CD4-positive, alpha-beta T cell treated with Interleukin-1 beta for 1 hour (primary cell): ENCODE measurements around the gene UFL1.
"Not testable (repeated sequence)": the region's sequence is repeated elsewhere in the genome, so short reads cannot be mapped to it uniquely, and the experiment has no call there.

Experiments
- DNase-seq, 2 donors: peaks; one replicate each; pipeline ENCODE4 v3.0.0-alpha.2; 2020 to 2022

Gene UFL1

DNA sequence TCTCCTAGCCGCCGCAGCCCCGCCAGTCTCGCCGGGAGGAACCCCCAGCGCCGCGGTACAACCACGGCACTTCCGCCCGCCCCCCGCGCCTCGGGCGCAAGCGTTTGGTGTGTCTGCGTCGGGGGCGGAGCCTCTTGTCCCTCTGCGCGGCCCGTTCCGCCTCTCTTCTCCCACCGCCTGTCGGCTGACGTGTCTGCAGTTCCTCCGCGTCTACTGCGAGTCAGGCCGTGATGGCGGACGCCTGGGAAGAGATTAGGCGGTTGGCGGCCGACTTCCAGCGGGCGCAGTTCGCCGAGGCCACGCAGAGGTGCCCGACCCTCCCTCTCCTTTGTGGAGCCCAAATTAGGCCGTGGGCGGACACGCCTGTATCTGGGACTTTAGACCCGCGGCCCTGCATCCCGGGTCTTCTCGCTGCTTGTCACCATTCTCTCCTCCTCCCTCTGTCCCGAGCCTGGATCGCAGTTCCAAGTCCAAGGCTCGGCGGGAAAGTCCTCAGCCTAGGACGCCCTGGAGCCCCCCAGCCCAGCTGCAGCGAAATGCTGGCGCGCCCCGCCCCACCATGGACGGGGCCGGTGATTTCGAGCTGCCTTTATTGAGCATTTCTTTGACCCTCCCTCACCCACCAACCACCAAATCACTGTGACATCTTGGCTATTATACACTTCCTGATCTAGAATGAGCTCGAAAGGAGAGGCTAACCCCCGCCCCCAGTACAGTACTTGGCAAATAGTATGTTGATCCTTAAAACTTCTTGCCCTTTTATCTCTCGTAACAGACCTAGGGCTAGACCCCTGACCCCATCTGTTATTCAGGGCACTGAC, at the start of gene UFL1:
Gene UFL1, plus strand, starts transcription at position 163 of the 821 bp plus-strand sequence. Its CDS starts 68 bp downstream, at position 231.
- DNase-seq: peak; percentile 92 to 95

DNA sequence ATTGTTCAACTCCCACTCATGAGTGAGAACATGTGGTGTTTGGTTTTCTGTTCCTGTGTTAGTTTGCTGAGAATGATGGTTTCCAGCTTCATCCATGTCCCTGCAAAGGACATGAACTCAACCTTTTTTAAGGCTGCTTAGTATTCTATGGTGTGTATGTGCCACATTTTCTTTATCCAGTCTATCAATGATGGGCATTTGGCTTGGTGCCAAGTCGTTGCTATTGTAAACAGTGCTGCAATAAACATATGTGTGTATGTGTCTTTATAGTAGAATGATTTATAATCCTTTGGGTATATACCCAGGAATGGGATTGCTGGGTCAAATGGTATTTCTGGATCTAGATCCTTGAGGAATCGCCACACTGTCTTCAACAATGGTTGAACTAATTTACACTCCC, 49.3 kb upstream of the UFL1 start:
- not testable (repeated sequence) for DNase-seq

DNA sequence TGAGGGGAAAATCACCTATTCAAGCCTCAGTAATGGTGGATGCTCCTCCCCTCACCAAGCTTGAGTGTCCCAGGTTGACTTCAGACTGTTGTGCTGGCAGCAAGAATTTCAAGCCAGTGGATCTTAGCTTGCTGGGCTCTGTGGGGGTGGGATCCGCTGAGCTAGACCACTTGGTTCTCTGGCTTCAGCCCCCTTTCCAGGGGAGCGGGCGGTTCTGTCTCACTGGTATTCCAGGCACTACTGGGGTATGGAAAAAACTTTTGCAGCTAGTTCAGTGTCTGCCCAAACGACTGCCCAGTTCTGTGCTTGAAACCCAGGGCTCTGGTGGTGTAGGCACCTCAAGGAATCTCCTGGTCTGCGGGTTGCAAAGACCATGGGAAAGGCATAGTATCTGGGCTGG, 42.9 kb upstream of the UFL1 start:
- DNase-seq: no peak

DNA sequence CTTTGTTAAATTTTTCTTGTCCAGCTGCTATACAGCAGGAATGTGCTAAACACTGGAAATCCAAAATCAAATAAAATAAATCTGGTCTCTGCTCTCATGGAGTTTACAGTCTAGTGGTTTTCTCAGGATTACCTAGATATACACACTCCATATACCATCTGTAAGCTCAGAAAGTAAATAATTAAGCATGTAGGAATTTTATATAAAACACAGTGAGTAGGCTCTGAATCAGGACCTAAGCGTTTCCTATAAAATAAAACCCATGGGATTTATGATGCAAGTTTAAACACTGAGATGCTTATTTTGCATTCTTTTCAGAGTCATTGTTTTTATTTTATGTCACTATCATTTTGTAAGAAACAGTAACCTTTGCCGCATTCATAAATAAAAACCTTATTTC, 29.7 kb upstream of the UFL1 start:
- no peak for DNase-seq

DNA sequence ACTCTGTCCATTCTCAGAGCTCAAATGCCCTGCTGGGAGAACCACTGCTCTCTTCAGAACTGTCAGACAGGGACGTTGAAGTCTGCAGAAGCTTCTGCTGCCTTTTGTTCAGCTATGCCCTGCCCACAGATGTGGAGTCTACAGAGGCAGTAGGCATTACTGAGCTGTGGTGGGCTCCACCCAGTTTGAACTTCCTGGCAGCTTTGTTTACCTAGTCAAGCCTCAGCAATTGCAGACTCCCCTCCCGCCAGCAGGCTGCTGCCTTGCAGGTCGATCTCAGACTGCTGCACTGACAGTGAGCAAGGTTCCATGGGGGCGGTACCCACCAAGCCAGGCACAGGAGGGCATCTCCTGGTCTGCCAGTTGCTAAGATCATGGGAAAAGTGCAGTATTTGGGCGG, 21.8 kb upstream of the UFL1 start:
- peak; percentile 56 to 68 for DNase-seq

DNA sequence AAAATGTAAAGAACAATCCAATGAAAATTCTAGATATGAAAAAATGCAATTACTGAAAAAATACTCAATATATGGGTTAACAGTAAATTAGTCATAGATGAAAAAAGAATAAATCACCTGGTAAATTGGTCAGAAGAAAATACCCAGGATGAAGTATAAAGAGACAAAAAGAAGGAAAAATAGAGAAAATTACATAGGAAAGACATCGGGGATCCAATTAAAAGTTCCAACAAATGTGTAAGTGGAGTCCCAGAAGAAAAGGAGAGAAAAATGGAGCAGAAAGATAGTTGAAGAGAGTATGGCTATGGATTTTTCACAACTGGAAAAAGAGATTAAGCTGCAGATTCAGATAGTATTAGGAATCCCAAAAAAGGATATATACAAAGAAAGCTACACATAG, 18.7 kb upstream of the UFL1 start:
- no peak for DNase-seq

DNA sequence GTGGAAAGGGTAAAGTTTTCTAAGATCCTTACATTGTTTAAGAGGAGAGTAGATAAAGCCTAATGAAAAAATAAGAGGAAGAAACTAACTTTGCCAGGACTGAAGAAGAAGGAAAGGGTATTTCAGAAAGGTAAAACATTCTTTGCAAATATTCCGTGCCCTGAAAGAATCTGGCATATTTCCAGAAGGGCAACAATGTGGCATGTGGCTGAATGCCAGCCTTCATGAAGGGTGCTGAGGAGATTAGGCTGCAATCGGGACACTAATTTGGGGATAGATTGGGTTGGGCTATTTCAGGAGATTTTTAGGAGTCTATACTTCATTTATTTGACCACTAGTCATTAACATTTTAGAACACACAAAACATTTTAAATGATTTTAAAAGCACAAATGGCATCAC, 16.2 kb upstream of the UFL1 start:
- DNase-seq: no peak

DNA sequence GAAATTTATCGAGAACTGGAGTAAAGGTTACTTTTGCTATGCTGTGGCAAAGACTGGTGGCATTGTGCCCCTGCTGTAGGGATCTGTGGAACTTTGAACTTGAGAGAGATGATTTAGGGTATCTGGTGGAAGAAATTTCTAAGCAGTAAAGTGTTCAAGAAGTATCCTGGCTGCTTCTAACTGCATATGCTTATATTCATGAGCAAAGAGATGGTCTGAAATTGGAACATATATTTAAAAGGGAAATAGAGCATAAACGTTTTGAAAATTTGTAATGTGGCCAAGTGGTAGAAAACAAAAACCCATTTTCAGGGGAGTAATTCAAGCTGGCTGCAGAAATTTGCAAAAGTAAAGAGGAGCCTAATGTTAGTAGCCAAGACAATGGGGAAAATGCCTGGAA, 12.3 kb upstream of the UFL1 start:
- DNase-seq: no peak

DNA sequence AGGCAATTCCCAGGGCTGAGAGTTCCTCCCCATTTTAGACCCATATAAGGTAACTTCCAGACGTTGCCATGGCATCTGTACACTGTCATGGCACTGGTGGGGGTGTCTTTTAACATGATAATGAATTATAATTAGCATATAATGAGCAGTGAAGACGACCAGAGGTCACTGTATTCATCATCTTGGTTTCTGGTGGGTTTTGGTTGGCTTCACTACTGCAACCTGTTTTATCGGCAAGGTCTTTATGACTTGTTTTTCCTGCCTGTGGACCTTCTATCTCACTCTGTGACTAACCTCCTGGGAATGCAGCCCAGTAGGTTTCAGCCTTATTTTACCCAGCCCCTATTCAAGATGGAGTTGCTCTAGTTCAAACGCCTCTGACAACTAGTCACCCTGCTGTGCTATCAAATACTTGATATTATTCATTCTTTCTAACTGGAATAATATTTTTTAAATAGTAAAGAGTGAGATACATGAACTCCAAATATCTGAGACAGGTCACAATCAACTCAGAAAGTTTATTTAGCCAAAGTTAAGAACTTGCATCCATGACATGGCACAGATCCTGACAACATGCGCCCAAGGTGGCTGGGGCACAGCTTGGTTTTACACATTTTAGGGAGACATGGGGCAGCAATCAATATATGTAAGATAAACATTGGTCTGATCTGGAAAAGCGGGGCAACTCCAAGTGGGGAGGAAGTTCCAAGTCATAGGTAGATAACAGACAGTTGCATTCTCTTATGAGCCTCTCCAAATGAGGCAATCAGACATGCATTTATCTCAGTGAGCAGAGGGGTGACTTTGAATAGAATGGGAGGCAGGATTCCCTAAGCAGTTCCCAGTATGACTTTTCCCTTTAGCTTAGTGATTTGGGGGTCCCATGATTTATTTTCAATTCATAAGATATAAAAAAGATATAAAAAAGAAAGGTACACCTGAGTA, 1.2 kb upstream of the UFL1 start:
- DNase-seq: peak in 1 of 2 donors; percentile 5

DNA sequence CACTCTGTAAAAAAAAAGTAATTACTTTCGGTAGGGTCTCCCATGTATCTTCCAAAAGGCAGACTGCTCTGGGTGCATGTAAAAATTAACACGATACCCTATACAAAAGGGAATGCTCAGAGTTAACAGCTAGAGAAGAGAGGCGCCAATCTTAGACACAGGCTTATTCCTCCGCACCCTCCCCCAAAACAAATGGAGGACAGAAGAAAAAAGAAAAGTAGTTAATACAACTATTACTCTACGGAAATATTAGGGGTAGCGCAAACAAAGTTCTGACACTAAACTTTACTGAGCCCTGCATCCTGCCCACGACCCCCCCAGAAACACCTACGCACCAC, 331 bp upstream of the UFL1 start:
- DNase-seq: no peak

DNA sequence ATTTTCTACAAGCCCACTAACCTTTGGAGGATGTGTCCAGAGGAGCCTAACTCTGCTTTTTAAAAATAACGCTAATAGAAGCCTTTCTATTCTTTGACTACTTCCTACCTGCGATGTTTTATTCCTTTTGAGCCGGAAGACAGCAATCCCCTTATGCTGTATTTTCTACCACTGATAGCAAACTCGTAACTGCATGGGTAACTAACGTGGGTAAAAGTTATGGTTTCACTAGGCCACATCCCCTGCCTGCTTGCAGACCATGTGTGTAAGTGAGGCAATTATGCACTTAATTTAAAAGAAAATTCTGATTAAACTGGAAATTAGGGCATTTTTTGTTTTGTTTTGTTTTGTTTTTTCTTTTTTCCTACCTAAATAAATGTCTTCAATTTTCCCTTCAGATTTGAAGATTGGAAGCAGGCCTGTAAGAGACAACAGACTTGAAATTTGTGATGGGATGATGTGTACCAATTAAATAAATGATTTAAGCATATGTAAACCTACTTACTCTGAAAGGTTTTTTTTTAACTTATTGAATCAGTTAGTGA, 931 bp downstream of the UFL1 start:
- no peak for DNase-seq

DNA sequence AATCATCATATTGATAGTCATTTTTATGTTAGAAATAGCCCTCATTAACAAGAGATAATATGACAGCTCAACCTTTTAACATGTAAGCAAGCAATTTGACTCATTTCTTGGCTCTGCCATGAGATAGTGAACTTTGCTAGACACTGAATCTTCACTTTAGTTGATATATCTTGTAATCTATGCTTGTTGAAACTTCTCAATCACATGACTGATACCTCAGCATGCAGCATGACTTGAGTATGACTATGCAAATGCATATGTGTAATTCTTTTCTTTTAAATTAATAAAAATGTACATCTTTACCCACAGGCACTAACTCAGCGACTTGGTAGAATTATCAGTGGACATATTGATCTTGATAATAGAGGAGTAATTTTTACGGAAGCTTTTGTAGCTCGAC, 6.6 kb downstream of the UFL1 start:
- DNase-seq: no peak

DNA sequence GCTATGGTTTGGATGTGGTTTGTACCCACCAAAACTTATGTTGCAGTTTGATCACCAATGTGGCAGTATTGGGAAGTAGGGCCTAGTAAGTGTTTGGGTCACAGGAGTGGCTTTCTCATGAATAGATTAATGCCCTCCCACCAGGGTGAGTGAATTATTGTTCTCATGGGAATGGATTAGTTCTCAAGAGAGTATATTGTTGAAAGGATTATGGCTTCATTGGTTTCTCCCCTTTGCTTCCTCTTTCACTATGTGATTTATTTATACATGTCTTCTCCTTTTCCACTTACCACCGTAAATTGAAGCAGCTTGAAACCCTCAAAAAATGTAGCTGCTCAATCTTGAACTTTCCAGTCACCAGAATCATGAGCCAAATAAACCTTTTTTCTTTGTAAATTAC, 10.8 kb downstream of the UFL1 start:
- no peak for DNase-seq

DNA sequence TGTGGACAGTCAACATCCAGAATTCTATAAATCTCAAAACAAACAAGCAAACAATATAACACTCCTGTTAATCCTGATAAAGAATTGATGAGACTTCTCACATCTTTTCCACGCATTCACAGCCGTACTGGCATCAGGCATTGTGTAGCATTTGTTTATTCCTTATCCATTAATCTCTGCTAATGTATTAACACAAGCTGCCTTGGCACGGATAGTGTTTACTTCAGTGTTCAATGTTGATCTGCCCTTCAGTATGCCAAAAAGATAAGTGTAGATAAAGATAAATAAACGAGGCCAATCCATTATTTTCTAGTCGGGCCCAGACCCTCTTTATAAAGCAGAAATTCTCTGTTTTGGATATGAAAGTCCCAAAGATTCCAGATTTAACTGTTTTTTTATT, 16.1 kb downstream of the UFL1 start:
- no peak for DNase-seq

DNA sequence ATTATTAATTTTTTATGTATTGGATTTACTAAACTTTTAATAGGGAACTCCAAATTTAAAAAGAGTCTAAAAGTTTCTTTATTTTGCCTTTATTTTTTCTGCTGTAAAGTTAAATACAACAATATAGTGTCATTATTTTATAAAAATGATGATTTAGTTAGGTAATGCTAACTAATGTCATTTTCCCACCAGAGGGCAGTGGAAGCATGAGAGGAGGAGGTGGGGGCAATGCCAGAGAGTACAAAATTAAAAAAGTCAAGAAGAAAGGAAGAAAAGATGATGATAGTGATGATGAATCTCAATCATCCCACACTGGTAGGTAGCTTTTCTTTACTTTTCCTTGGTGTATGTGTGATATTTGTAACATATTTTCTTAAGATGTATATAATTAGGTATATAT, 21.1 kb downstream of the UFL1 start:
- peak in 1 of 2 donors; percentile 16 for DNase-seq

DNA sequence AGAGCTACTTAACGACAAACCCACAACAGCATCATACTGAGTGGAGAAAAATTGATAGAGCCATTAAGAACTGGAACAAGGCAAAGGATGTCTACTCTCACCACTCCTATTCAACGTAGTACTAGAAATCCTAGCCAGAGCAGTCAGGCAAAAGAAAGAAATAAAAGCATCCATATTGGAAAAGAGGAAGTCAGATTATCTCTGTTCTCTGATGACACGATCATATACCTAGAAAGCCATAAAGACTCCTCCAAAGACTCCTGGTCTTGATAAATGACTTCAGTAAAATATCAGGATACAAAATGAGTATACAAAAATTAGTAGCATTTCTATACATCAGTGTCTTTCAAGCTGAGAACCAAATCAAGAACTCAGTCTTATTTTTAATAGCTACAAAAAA, 24.3 kb downstream of the UFL1 start:
- DNase-seq: no peak

DNA sequence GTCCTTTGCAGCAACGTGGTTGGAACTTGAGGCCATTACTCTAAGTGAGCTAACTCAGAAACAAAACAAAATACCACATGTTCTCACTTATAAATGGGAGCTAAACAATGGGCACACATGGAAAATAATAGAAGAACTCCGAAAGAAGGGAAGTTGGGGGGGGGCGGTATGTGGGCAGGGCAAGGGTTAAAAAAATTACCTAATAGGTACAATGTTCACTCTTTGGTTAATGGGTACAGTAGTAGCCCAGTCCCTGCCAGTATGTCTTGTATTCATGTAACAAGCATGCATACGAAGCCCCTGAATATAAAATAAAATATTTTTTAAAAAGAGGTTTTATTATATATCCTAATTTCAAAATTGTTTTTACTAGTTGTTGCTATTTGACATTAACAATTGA, 26.0 kb downstream of the UFL1 start:
- no peak for DNase-seq

DNA sequence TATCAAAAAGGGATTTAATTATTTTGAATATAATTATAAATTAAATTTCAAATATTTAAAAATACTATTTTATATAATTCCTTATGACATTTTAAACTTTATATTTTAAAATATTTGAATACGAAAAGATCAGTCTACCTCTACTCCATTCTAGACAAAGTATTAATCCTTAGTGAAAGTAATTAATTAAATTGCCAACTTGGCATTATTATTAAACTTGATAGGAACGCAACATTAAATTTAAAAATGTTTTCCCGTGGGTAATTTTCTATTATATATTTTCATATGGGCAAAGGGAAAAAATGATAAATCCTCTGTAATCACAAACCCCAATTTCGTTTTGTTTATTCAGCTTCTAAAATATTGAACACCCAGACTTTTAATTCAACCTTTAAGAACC, 33.0 kb downstream of the UFL1 start:
- DNase-seq: no peak

DNA sequence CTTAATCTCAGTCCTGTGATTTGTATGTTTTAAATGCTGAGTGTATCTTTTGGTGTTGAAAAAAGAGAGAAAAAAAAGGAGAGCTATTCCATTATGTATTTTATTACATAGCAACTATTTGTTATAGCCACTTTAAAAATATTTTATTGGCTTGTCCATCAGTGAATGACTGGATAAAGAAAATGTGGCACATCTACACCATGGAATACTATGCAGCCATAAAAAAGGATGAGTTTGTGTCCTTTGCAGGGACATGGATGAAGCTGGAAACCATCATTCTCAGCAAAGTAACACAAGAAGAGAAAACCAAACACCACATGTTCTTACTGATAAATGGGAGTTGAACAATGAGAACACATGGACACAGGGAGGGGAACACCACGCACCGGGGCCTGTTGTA, 38.1 kb downstream of the UFL1 start:
- DNase-seq: not testable (repeated sequence)

DNA sequence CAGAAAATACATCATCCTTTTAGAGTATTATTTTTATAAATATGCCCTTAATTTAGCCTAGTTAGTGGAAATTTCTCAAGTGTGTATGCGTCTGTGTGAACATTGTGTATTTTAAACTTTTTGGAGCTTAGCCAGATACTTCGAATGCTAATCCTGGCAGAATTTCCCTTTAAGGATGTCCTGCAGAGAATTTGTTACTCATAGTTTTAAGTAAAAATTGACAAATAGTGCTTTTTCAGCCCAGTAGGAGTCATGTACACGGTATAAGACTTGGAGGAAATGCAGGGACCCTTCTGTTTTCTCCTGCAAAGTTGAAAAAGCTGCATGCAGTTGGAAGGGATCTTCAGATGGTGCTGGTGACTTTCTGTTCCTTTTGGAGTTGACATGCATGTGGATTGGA, 41.3 kb downstream of the UFL1 start, which contains the start of gene FHL5:
Gene FHL5, plus strand, starts transcription at position 243 of the 400 bp plus-strand sequence. CDS start 40,486 bp downstream, outside the sequence.
- no peak for DNase-seq

DNA sequence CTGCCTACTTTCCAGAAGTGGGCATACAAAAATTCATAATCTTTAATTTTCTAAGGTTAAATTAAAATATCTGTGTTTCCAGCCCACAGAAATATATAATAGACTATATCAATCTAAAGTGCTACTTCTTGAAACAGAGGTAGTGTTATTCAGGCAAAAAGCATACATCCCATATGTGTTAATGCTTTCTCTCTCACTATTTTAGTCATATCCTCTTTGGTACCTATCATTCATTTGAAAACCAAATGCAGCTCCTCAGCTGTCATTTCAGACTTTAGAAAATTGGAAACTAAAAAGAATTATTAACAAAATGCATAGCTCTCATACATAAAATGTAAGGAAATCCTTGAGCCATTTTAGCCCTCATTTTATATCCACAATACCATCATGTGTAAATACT, 42.2 kb downstream of the UFL1 start:
- no peak for DNase-seq

DNA sequence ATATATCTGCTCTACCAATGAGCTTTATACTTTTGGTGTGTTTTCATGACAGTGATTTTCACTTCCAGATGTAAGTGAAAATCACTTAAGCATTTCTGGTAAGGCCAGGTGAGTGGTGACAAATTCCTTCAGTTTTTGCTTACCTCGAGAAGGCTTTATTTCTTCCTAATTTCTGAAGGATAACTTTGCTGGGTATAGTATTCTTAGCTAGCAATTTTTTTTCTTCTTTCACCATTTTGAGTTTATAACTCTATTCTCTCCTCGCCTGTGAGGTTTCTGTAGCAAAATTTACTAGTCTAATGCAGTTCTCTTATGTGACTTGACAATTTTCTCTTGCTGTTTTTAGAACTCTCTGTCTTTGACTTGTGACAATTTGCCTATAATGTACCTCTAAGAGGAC, 48.4 kb downstream of the UFL1 start:
- no peak for DNase-seq

DNA sequence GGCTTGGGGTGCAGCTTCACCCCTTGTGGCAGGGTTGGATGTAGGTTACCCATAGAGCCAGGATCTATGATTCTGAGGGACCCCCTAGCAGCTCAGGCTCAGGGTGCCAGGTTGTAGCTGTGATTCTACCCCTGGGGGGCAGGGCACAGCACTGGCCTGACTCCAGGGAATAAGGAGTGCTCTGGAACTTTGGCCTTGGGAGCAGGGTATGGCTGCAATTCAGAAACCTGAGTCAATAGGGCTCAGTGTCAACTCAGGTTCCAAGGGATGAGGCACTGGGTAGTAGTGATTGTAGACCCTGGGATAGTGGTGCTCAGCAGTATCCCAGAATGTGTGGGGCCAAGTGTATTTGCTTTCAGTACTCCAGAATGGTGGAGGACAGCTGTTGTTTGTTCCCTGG, 49.9 kb downstream of the UFL1 start:
- DNase-seq: no peak

DNA sequence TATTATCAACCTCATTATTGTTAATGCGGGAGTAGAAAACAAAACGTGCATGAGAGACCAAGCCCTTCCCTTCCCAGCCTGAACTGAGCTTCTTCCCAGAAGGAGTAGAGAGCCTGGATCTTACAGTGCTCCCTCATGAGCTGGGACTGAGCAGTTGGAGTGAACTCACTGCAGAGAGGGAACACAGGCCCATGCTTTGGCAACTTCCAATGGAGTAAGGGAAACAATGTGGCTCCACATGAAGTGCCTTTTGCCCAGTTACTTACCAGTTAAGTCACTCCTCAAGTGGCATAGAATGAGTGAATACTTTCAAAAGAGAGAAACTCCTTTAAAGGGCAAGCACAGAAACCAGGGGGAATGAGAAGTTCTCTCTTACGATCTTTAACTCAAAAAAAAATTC, 53.8 kb downstream of the UFL1 start:
- DNase-seq: no peak
